GM13977 (cell line): ENCODE measurements around the gene SKAP1.
"Not testable (repeated sequence)": the region's sequence is repeated elsewhere in the genome, so short reads cannot be mapped to it uniquely, and the experiment has no call there.

Experiments used
- DNase-seq: peaks from one replicate; pipeline ENCODE4 v3.0.0; 2012; ENCODE audit warnings: low spot score
- in situ Hi-C: fragments of 300-500 bp; cut with MboI; formaldehyde crosslinking; loops from one replicate; pipeline ENCODE4 v1.12.0; 2022; ENCODE audit warnings: low sequenced_read_pairs, low pct_unique_long_range_greater_than_20kb, mixed read lengths, inconsistent platforms; ENCODE audit not compliant: unreplicated experiment
- TF ChIP-seq, protein P1 (sequence below): IDR thresholded peaks from 2 replicates; pipeline ENCODE4 v1.5.1; 2012; ENCODE audit warnings: mild to moderate bottlenecking, control low read depth; ENCODE audit not compliant: insufficient read depth; ENCODE audit errors: extremely low read depth, missing control alignments

SKAP1 gene

DNA sequence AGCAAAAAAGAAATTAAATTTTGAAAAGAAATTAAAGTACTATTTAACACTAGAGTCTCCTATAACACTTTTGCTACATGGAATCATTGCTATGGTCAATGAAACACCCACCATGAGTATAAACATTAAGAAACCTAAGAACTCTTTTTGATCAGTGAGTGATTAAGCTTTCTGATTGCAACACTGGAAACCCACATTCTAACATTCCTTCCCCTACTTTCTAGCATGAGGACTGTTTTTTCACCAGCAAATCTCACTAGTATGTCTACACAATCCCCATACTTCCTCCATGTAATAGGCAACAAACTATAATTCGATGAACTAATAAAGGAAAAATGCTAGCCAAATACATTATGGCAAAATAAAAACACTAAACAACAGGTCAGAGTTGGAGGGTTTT, 54.7 kb downstream of the SKAP1 start:
- TF ChIP-seq, protein P1, sequence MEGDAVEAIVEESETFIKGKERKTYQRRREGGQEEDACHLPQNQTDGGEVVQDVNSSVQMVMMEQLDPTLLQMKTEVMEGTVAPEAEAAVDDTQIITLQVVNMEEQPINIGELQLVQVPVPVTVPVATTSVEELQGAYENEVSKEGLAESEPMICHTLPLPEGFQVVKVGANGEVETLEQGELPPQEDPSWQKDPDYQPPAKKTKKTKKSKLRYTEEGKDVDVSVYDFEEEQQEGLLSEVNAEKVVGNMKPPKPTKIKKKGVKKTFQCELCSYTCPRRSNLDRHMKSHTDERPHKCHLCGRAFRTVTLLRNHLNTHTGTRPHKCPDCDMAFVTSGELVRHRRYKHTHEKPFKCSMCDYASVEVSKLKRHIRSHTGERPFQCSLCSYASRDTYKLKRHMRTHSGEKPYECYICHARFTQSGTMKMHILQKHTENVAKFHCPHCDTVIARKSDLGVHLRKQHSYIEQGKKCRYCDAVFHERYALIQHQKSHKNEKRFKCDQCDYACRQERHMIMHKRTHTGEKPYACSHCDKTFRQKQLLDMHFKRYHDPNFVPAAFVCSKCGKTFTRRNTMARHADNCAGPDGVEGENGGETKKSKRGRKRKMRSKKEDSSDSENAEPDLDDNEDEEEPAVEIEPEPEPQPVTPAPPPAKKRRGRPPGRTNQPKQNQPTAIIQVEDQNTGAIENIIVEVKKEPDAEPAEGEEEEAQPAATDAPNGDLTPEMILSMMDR: no peak
- in situ Hi-C loops: no loop called here
- no peak for DNase-seq

DNA sequence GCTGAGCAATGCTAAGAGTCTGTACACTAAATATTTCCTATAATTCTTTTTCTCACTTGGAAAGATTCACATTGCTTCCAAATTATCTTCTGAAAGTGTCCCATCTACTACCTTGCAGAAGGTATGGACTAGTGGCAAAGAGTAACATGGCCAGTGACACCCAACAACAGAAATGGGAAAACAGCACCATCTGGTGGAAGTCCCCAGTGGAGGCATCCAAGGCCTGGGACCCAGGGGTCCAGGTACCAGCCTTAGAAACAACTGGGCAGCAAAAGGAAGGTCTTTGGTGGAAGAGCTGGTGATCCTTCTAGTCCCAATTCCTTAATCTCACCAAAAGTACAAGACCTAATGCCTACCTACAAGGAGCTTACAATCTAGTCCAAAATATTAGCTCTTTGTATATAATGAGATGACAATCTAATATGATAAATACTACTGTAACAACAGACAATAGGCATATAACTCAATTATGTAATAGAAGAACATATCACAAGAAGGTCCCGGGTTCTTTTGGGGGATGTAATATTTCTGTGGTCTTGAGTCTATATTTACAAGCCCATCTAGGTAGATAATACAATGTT, 55.3 kb downstream of the SKAP1 start:
- in situ Hi-C loops: no loop called here
- TF ChIP-seq, protein P1: peak; percentile 56
- DNase-seq: peak; percentile 34

DNA sequence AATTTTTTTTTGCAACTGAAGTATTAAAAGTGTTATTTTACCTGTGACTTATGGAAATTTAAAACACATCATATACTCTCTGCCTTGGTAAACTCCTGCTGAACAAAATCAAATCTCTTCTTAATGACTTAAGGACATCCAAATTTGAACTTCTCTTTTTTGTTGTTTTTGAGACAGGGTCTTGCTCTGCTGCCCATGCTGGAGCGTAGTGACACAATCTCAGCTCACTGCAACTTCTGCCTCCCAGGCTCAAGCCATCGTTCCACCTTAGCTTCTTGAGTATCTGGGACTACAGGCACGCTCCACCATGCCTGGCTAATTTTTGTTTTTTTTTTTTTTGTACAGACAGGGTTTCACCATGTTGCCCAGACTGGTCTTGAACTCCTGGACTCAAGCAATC, 56.1 kb downstream of the SKAP1 start:
- TF ChIP-seq, protein P1: no peak
- in situ Hi-C loops: no loop called here
- DNase-seq: no peak

DNA sequence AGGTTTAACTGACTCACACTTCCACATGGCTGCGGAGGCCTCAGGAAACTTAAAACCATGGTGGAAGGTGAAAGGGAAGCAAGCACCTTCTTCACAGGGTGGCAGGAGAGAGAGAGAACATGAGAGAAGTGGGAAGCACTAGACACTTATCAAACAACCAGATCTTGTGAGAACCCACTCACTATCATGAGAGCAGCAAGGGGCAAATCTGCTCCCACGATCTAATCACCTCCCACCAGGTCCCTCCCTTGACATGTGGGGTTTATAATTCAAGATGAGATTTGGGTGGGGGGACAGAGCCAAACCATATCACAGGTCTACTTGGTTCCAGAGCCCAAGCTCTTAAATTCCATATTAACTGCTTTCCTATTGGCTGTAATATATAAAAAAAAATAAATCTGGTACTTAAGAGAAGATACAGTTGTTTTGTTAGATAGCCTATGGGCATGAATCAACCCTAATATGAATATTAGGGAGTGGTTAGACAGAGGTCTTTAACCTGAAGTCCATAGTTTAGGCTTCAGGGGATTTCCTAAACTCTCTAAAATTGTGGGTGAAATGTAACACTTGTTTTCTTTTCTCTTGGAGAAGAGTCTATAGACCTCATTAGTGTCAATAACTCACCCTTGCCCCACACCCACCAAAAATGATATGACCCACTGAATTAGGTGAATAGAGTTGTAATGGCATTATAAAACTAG, 56.7 kb downstream of the SKAP1 start:
- in situ Hi-C loops: no loop called here
- DNase-seq: no peak
- TF ChIP-seq, protein P1: no peak

DNA sequence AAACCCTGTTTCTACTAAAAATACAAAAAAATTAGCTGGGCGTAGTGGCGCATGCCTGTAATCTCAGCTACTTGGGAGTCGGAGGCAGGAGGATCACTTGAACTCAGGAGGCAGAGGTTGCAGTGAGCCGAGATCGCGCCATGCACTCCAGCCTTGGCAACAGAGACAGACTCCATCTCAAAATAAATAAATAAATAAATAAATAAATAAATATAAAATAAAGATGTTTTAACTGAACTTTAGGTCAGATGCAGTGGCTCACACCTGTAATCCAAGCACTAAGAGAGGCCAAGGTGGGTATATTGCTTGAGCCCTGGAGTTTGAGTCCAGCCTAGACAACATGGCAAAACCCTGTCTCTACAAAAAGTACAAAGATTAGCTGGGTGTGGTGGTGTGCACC, 61.0 kb downstream of the SKAP1 start:
- in situ Hi-C loops, DNase-seq: not testable (repeated sequence)

DNA sequence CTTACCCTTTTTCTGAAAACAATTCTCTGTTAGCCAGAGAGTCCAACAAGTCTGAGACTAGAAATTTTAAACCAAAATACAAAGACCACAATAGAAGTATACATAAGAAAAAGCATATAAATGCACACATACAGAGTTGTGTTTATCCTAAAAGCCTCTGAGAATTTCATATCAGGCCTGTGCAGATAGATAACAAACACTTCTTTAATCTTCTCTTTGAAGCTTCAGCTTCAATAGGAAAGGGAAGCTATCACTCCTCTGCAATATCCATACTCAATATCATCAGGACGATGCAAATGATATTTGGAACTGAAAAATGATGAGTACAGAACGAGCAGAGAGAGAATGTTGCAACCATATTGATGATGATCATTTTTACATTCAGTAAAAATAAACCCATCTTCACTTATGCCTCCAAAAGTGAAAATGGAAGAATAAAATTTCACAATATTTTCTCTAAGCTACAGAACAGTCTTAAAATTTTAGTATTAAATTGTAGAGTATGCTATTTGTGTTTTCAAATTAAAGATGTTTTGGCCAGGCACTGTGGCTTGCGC, 61.6 kb downstream of the SKAP1 start:
- DNase-seq: no peak
- in situ Hi-C loops: no loop called here
- TF ChIP-seq, protein P1: no peak

DNA sequence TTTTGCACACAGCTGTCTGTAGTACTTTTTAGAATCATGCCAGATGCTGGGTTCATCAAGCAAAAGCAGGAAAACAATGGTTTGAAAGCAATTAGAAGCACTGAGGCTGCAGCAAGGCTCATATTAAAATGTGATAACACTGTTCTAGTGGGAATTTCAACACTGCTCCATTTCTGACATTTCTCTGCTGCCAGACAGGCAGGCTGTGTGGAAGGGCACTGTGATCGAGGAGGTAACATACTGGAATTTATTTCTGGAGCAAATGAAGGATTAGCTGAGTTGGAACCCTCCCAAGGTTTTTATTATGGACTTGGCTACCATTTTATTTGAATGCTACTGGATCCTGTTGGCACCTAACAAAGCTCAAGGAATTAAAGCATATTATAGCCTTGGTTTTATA, 66.9 kb downstream of the SKAP1 start:
- DNase-seq: no peak
- TF ChIP-seq, protein P1: no peak
- in situ Hi-C loops: no loop called here

DNA sequence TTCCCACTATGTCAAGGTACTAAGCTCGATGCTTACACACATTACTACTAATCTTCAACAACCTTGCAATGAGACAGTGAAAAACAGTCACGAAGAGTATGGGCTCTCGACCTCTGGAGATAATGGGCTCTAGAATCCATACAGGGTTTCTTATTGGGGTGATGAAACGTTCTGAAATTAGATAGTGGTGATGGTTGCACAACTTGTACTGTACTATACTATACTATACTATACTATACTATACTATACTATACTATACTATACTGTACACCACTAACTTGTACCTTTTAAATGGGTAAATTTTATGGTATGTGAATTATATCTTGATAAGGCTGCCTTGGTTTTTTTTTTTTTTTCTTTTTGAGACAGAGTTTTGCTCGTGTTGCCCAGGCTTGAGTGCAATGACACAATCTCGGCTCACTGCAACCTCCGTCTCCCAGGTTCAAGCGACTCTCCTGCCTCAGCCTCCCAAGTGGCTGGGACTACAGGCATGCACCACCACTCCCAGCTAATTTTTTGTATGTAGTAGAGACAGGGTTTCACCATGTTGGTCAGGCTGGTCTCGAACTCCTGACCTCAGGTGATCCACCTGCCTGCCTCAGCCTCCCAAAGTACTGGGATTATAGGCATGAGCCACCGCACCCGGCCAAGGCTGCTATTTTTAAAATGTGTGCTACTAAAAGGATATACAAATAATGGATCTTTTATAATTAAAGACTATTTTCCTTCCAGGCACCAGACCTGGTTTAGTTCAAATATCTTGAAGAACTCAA, 69.0 kb downstream of the SKAP1 start:
- in situ Hi-C loops, DNase-seq: not testable (repeated sequence)
